NCI-H2107 treated with DMSO at 0.1 percent for 48 hours (cell line): ENCODE measurements around the gene SELENOO.

ENCODE experiments used
- DNase-seq: peaks from one replicate; lab custom pipeline; 2025; ENCODE audit not compliant: unreplicated experiment; lab: John Stamatoyannopoulos, UW

Gene SELENOO

DNA sequence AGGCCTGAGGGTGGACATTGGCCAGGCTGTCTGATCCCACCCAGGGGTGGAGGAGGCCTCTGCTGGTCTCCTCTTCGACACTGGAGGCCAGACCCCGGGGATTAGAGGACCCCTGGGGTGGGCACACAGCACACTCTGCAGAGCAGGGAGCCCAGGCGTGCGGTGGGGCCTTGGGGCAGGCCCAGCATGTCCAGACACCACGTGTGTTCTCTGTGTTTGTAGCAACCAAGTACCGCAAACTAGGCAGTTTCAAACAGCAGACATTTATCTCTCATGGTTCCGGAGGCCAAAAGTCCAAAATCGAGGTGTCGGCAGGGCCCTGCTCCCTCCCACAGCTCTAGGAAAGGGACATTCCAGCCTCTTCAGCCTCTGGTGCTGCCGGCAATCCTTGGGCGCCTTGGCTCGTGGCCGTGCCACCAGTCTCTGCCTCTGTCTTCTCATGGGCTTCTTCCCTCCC lies 28.8 kb upstream of the SELENOO start:
- no peak for DNase-seq

- no peak for DNase-seq
Measured at GRCh38 chr22:50173311-50173982, 27.4 kb upstream of the SELENOO start.

DNA sequence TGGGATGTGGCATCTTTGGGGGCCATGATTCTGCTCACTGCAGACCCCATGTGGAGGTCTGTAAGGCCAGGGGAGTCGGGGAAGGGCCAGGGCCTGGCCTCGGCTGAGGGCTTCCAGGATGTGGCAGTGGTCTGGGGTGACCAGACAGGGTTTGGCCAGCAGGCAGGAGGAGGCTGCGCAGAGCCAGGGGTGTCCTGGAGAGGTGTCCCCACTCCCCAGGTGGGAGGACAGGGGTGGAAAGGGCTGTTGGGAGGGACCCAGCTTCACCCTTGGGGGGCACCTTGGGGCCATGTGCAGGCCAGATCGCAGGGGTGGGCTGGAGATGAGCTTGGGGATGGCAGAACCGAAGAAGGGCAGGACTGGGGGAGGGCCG lies 26.8 kb upstream of the SELENOO start:
- DNase-seq: no peak

GRCh38 chr22:50174382-50175190 lies 26.2 kb upstream of the SELENOO start:
- DNase-seq: no peak

DNA sequence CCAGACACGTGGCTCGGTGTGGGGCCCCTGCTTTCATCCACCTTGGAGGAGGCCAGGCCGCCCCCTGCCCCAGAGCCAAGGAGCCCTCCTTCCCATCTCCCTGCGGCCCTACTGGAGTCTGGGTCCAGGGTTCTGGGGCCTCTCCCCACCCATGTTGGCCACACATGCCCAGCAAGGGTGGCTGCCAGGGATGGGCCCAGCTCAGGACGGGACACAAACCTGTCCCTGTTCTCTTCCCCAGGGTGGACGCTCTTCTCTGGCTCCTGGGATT lies 25.7 kb upstream of the SELENOO start:
- DNase-seq: no peak

- DNase-seq: no peak
Measured at GRCh38 chr22:50175921-50176849, 24.6 kb upstream of the SELENOO start.

- DNase-seq: no peak
Measured at GRCh38 chr22:50176850-50177536, 23.8 kb upstream of the SELENOO start.

- DNase-seq: no peak
Measured at GRCh38 chr22:50177537-50178470, 23.0 kb upstream of the SELENOO start.

- no peak for DNase-seq
Measured at GRCh38 chr22:50178471-50178864, 22.3 kb upstream of the SELENOO start.

- DNase-seq: no peak
Measured at GRCh38 chr22:50178871-50179869, 21.6 kb upstream of the SELENOO start.

- DNase-seq: no peak
Measured at GRCh38 chr22:50179937-50180726, 20.7 kb upstream of the SELENOO start.

DNA sequence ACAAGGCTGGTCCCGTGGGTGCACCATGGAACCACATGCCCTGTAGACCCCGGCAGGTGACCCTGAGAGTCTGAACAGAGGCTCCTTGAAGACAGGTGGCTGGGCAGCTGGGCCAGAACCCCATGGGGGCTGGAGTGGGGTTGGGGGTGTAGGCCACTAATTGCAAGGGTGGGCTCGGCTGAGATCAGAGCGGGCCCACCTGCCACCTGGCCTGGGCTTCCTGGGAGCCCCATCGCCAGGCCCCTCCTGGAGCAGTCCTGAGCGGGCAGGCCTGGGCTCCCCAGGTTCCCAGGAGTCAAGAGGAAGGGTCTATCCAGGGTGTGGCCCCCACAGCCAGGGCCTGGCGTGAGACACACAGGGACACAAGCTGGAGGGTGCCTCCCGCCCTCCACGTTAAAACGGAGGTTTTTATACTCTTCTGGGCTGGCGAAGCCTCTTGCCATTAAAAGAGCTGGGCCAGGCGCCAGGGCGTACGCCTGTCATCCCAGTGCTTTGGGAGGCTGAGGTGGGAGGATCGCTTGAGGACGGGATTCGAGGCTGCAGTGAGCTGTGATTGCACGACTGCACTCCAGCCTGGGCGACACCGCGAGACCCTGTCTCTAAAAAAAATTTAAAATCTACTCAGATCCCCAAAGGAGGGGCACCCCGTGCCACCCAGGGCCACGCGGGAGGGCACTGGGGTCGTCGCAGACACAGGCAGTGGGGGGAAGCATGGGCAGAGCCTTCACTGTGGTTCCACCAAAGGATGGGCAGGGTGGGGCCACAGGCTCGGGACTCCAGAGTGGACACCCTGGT lies 19.9 kb upstream of the SELENOO start:
- DNase-seq: no peak

GRCh38 chr22:50182176-50183081 lies 18.4 kb upstream of the SELENOO start:
- DNase-seq: no peak

GRCh38 chr22:50183141-50183971 lies 17.5 kb upstream of the SELENOO start:
- no peak for DNase-seq
